Measurements from ENCODE around the gene HS6ST2.

GRCh38 chrX:132692066-132692465 lies 266.4 kb downstream of the HS6ST2 start:
- no peak for TF ChIP-seq CTCF (IDR thresholded peaks at IDR 0.05)
- TF ChIP-seq POLR2A (IDR thresholded peaks at IDR 0.05), result no peak

Data from testis (tissue), 2 donors.